HEK293T (cell line): ENCODE data around the gene EFR3B.
"Not testable (repeated sequence)": the region's sequence is repeated elsewhere in the genome, so short reads cannot be mapped to it uniquely, and the experiment has no call there.

Experiments used
- CTCF ChIA-PET: fragments of 350-600 bp; formaldehyde crosslinking; extraction: SDS; loops from one replicate; lab custom pipeline; 2021; ENCODE audit warnings: antibody characterized with exemption, inconsistent platforms; lab: Yijun Ruan, JAX
- POLR2A ChIA-PET: fragments of 350-600 bp; formaldehyde crosslinking; extraction: SDS; loops from one replicate; lab custom pipeline; 2020; ENCODE audit warnings: antibody characterized with exemption, inconsistent platforms; lab: Yijun Ruan, JAX
- DNase-seq: peaks from one replicate; pipeline ENCODE4 v3.0.0; 2012; ENCODE audit warnings: mixed read lengths; ENCODE audit errors: extremely low spot score
- ARNT ChIP-seq: fragments of 450-650 bp; IDR thresholded peaks from 2 replicates; pipeline ENCODE4 v1.6.1; 2017; ENCODE audit warnings: mild to moderate bottlenecking
- BHLHE40 ChIP-seq: fragments of 450-650 bp; IDR thresholded peaks from 2 replicates; pipeline ENCODE4 v1.6.1; 2016; ENCODE audit warnings: mild to moderate bottlenecking, moderate library complexity, borderline replicate concordance
- CTBP1 ChIP-seq: fragments of 450-650 bp; IDR thresholded peaks from 2 replicates; pipeline ENCODE4 v1.6.1; 2016; ENCODE audit warnings: borderline replicate concordance
- ELF4 ChIP-seq: fragments of 450-650 bp; IDR thresholded peaks from 2 replicates; pipeline ENCODE4 v1.6.1; 2017; ENCODE audit warnings: antibody characterized with exemption
- FOXA1 ChIP-seq: fragments of 450-650 bp; IDR thresholded peaks from 2 replicates; pipeline ENCODE4 v1.6.1; 2016; ENCODE audit warnings: mild to moderate bottlenecking
- FOXK2 ChIP-seq: fragments of 450-650 bp; IDR thresholded peaks from 2 replicates; pipeline ENCODE4 v1.6.1; 2016; ENCODE audit warnings: mild to moderate bottlenecking
- FOXM1 ChIP-seq: fragments of 450-650 bp; IDR thresholded peaks from 2 replicates; pipeline ENCODE4 v1.6.1; 2017; ENCODE audit warnings: mild to moderate bottlenecking, borderline replicate concordance
- HDGF ChIP-seq: fragments of 450-650 bp; IDR thresholded peaks from 2 replicates; pipeline ENCODE4 v1.6.1; 2017; ENCODE audit warnings: antibody characterized with exemption, borderline replicate concordance
- L3MBTL2 ChIP-seq: fragments of 450-650 bp; conservative IDR thresholded peaks from 2 replicates; pipeline ENCODE4 v1.6.1; 2016; ENCODE audit warnings: mild to moderate bottlenecking
- LEF1 ChIP-seq: fragments of 450-650 bp; IDR thresholded peaks from 2 replicates; pipeline ENCODE4 v1.6.1; 2017; ENCODE audit warnings: mild to moderate bottlenecking, borderline replicate concordance
- NFRKB ChIP-seq: fragments of 450-650 bp; IDR thresholded peaks from 2 replicates; pipeline ENCODE4 v1.6.1; 2016; ENCODE audit warnings: mild to moderate bottlenecking, moderate library complexity
- SP1 ChIP-seq: fragments of 450-650 bp; IDR thresholded peaks from 2 replicates; pipeline ENCODE4 v1.6.1; 2017
- SUZ12 ChIP-seq: fragments of 450-650 bp; IDR thresholded peaks from 2 replicates; pipeline ENCODE4 v1.6.1; 2016; ENCODE audit warnings: mild to moderate bottlenecking
- TARDBP ChIP-seq: fragments of 450-650 bp; IDR thresholded peaks from 2 replicates; pipeline ENCODE4 v1.6.1; 2016
- ZNF384 ChIP-seq: fragments of 450-650 bp; IDR thresholded peaks from 2 replicates; pipeline ENCODE4 v1.6.1; 2016
- TF ChIP-seq, protein P1 (sequence below): fragments of 450-650 bp; IDR thresholded peaks from 2 replicates; pipeline ENCODE4 v1.6.1; 2016

The EFR3B gene

DNA sequence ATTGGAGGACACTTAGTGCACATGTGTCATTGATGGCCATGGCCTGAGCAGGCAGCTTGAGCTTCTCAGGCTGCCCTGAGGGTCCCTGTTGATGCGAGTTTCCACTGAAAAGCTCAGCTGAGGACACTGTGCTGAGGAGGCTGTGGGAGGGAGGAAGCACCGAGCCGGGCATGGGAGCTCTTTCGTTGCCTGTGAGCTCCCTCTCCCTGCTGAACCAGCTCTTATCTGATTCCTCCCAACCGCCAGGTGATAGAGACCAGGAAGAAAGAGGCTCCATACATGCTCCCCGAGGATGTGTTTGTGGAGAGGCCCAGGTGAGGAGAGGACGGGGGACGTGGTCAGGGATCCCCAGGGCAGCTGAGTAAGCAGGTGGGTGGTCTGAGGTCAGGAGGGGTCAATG, 99.2 kb downstream of the EFR3B start:
- POLR2A ChIA-PET, result no interaction called here
- TF ChIP-seq HDGF, result no peak
- TF ChIP-seq ARNT, result no peak
- TF ChIP-seq SUZ12, result no peak
- TF ChIP-seq LEF1, result no peak
- TF ChIP-seq FOXM1, result no peak
- TF ChIP-seq, protein P1, sequence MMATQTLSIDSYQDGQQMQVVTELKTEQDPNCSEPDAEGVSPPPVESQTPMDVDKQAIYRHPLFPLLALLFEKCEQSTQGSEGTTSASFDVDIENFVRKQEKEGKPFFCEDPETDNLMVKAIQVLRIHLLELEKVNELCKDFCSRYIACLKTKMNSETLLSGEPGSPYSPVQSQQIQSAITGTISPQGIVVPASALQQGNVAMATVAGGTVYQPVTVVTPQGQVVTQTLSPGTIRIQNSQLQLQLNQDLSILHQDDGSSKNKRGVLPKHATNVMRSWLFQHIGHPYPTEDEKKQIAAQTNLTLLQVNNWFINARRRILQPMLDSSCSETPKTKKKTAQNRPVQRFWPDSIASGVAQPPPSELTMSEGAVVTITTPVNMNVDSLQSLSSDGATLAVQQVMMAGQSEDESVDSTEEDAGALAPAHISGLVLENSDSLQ, result no peak
- TF ChIP-seq CTBP1, result no peak
- TF ChIP-seq TARDBP, result no peak
- TF ChIP-seq FOXK2, result no peak
- TF ChIP-seq NFRKB, result no peak
- CTCF ChIA-PET, result interaction anchor here (1.1 kb wide), 1 partner anchor 25 kb away, joined by 3 read pairs; no protein-coding TSS in a partner anchor

DNA sequence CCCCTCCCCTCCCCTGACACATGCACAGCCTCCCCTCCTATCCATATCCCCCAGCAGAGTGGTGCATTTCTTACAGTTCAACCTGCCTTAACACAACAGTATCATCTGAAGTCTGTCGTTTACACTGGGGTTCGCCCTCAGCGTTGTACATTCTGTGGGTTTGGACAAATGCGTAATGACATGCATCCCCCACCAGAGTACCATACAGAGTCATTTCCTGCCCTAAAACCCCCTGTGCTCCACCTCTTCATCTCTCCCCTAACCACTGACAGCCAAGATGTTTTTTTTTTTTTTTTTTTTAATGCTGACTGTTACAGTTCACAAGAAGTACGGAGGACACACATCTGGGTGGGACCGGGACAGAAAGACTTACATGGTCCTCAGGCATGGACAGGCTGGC, 103.9 kb downstream of the EFR3B start:
- CTCF ChIA-PET, result no interaction called here
- POLR2A ChIA-PET, result no interaction called here
- TF ChIP-seq SP1 (no peak), HDGF (no peak), NFRKB (no peak), ZNF384 (no peak), ELF4 (no peak), FOXM1 (no peak), FOXK2 (no peak), BHLHE40 (no peak), CTBP1 (no peak), TARDBP (no peak), FOXA1 (no peak), LEF1 (no peak)
- TF ChIP-seq, protein P1, result no peak
- no peak for DNase-seq

More for the DNA sequence above, 99.2 kb downstream of the EFR3B start:
- DNase-seq, result no peak

DNA sequence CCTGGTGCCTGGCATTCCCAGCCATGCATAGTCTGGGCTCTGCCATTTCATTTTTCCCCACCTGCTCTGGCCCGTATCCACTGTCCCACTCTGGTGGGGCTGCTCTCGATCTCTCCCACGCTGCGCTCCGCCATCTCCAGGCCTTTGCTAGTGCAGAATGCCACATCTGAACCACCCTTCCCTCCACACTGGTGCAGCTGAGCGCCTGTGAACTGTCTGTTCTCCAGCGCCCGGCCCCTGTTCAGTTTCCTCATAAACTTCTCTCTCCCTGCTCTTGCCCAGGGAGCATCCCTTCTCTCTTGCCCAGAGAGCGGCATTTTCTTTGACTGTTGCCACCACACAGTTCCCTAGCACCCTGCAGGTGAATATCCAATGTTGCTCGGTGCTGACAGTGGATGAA, 105.0 kb downstream of the EFR3B start:
- CTCF ChIA-PET, result interaction anchor here (0.5 kb wide), 1 partner anchor 17 kb away, joined by 4 read pairs; no protein-coding TSS in a partner anchor
- POLR2A ChIA-PET, result no interaction called here
- no peak for DNase-seq
- TF ChIP-seq ZNF384, result no peak
- no peak for TF ChIP-seq FOXM1
- TF ChIP-seq NFRKB, result no peak
- no peak for TF ChIP-seq HDGF
- TF ChIP-seq CTBP1, result no peak
- TF ChIP-seq SP1, result no peak
- TF ChIP-seq ARNT, result no peak
- no peak for TF ChIP-seq FOXA1
- TF ChIP-seq LEF1, result no peak
- TF ChIP-seq ELF4, result no peak
- no peak for TF ChIP-seq SUZ12
- TF ChIP-seq TARDBP, result no peak
- no peak for TF ChIP-seq FOXK2
- TF ChIP-seq BHLHE40, result no peak
- TF ChIP-seq, protein P1, result no peak
- no peak for TF ChIP-seq L3MBTL2

DNA sequence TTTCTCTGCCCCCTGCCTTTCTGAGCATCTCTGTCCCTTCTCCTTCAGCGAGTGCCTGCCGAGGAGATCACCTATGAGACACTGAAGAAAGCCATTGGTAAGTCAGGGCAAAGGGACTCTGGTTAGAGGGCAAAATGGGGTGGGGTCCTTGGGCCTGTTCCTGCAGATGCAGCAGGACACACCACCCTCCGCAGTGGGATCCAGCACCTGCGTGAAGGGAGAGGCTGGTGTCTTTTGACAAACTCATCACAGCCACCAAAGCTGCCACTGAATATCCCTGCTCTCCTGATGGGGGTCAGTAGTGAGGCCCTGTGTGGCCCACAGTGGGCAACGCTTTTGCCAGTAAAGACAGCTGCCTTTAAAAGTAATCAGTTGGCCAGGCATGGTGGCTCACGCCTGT, 107.8 kb downstream of the EFR3B start:
- TF ChIP-seq ELF4 (no peak), FOXM1 (no peak), L3MBTL2 (no peak), CTBP1 (no peak), FOXA1 (no peak), ARNT (no peak), HDGF (no peak), NFRKB (no peak), FOXK2 (no peak), BHLHE40 (no peak), SUZ12 (no peak), TARDBP (no peak), SP1 (no peak)
- ChIA-PET POLR2A (no interaction called here), CTCF (interaction anchor here (0.6 kb wide), 1 partner anchor 32 kb away, joined by 3 read pairs; no protein-coding TSS in a partner anchor)
- no peak for DNase-seq

- DNase-seq, POLR2A ChIA-PET, CTCF ChIA-PET: not testable (repeated sequence)
Observed at GRCh38 chr2:25150993-25151392, 109.1 kb downstream of the EFR3B start.

DNA sequence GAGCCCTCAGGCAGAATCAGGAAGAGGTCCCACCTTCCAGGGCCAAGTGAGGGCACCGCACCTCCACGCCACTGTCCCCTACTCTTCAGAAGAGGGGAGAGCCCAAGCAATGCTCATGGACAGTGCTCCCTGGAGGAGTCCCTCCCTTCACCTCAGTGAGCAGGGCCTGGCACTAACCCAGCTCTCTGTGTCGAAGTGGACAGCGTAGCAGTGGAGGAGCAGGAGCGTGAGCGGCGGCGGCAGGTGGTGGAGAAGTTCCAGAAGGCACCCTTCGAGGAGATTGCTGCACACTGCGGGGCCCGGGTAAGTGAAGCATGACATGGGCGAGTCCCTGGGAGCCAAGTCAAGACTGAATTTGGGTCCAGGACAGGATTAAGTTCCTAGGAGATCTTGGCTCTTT, 109.8 kb downstream of the EFR3B start:
- TF ChIP-seq BHLHE40, result no peak
- no peak for TF ChIP-seq SUZ12
- TF ChIP-seq L3MBTL2, result no peak
- no peak for TF ChIP-seq FOXK2
- no peak for TF ChIP-seq LEF1
- no peak for TF ChIP-seq ARNT
- TF ChIP-seq HDGF, result no peak
- TF ChIP-seq FOXA1, result no peak
- TF ChIP-seq FOXM1, result no peak
- no peak for TF ChIP-seq ZNF384
- DNase-seq, result no peak
- POLR2A ChIA-PET, result no interaction called here
- CTCF ChIA-PET, result no interaction called here

GRCh38 chr2:25155401-25155800, 113.5 kb downstream of the EFR3B start:
- no peak for DNase-seq
- CTCF ChIA-PET, result no interaction called here
- POLR2A ChIA-PET, result no interaction called here
- TF ChIP-seq ELF4 (no peak), L3MBTL2 (no peak)
